Endothelial cell of umbilical vein (primary cell): ENCODE results near the gene YWHAE. TPM values are rescaled to one million over a fixed set of nuclear protein-coding genes. Genes with fewer than 3 reads are reported as not detected.

ENCODE experiments used
- BruUV-seq: library from RNA; stranded (reverse); fragments of 400-500 nt; replicated peaks from 2 replicates; lab custom pipeline; 2021; lab: Mats Ljungman, UMichigan
- CTCF ChIA-PET: fragments of 300-600, 350-600 bp; sonication (Branson Sonifier 250); formaldehyde crosslinking; loops from one replicate; lab custom pipeline; 2021; ENCODE audit warnings: antibody characterized with exemption, inconsistent platforms; lab: Charles Lee
- POLR2A ChIA-PET: fragments of 300-600, 350-600 bp; sonication (Branson Sonifier 250); formaldehyde crosslinking; loops from one replicate; lab custom pipeline; 2021; ENCODE audit warnings: antibody characterized with exemption, inconsistent platforms; lab: Charles Lee
- DNase-seq: peaks from one replicate; pipeline ENCODE4 v3.0.0-alpha.2; 2011; ENCODE audit warnings: low read depth, low spot score
- FAIRE-seq: peaks from 2 replicates; lab custom pipeline; 2011; peaks lifted over from hg19 to GRCh38; lab: Jason Lieb, UNC
- H2AFZ ChIP-seq: 2 replicates; pipeline ENCODE4 v1.6.0; 2012; ENCODE audit warnings: low read depth, low read length, control low read depth, inconsistent platforms
- H3K27ac ChIP-seq: 2 replicates; pipeline ENCODE4 v1.5.1; 2011; ENCODE audit warnings: low read depth, mild to moderate bottlenecking, control low read depth, low read length, moderate library complexity; ENCODE audit not compliant: insufficient read depth
- H3K27me3 ChIP-seq, 2 experiments: 2 replicates each; pipeline versions ENCODE4 v1.6.0 to v1.6.1; 2011; ENCODE audit warnings: low read length in 2 of 2, mixed read lengths in 1 of 2; ENCODE audit not compliant: control insufficient read depth in 2 of 2, insufficient read depth in 2 of 2
- H3K36me3 ChIP-seq, 2 experiments: 2 replicates in 1 of 2; 3 replicates in 1 of 2; pipeline ENCODE4 v1.5.1; 2011; ENCODE audit warnings: low read length in 2 of 2, mild to moderate bottlenecking in 1 of 2, moderate library complexity in 1 of 2; ENCODE audit not compliant: control insufficient read depth in 2 of 2, insufficient read depth in 2 of 2; ENCODE audit errors: extremely low read depth in 1 of 2
- H3K4me1 ChIP-seq: 3 replicates; pipeline ENCODE4 v1.5.1; 2011; ENCODE audit warnings: mild to moderate bottlenecking, low read length; ENCODE audit not compliant: control insufficient read depth, insufficient read depth; ENCODE audit errors: extremely low read depth
- H3K4me2 ChIP-seq: 2 replicates; pipeline ENCODE4 v1.6.1; 2011; ENCODE audit warnings: low read length, control low read depth, mixed read lengths; ENCODE audit not compliant: insufficient read depth
- H3K4me3 ChIP-seq, 3 experiments: fragments of 200-600 bp in 1 of 3; sonication (generic), shearing (Covaris generic) in 1 of 3; replicated peaks in 1 of 3; 2 replicates each; pipeline ENCODE4 v1.5.1; 2011 to 2016; ENCODE audit warnings: control low read depth in 3 of 3, low read length in 3 of 3, mild to moderate bottlenecking in 2 of 3, inconsistent platforms in 1 of 3, low read depth in 1 of 3, moderate library complexity in 1 of 3; ENCODE audit not compliant: insufficient read depth in 1 of 3
- H3K79me2 ChIP-seq: 2 replicates; pipeline ENCODE4 v1.6.0; 2012; ENCODE audit warnings: low read length, inconsistent platforms; ENCODE audit not compliant: control insufficient read depth, insufficient read depth
- H3K9ac ChIP-seq: replicated peaks from 2 replicates; pipeline ENCODE3; 2011; ENCODE audit warnings: low read length, control low read depth; ENCODE audit not compliant: insufficient read depth; ENCODE audit errors: extremely low read depth
- H3K9me1 ChIP-seq: replicated peaks from 3 replicates; pipeline ENCODE4 v1.6.0; 2011; ENCODE audit warnings: mild to moderate bottlenecking, low read length; ENCODE audit not compliant: control insufficient read depth, insufficient read depth; ENCODE audit errors: extremely low read depth
- H3K9me3 ChIP-seq: replicated peaks from 2 replicates; pipeline ENCODE4 v1.5.1; 2012; ENCODE audit warnings: low read length, inconsistent platforms; ENCODE audit not compliant: control insufficient read depth, insufficient read depth
- H4K20me1 ChIP-seq: replicated peaks from 2 replicates; pipeline ENCODE3; 2011; ENCODE audit warnings: mild to moderate bottlenecking, low read length; ENCODE audit not compliant: control insufficient read depth, insufficient read depth; ENCODE audit errors: extremely low read depth
- CTCF ChIP-seq, 2 donors: IDR thresholded peaks; 1 replicate in 1 of 2; 2 replicates in 1 of 2; pipeline ENCODE4 v1.5.1; 2011; ENCODE audit warnings: low read length in 2 of 2, mild to moderate bottlenecking in 2 of 2, moderate library complexity in 2 of 2, control low read depth in 1 of 2, inconsistent platforms in 1 of 2, low read depth in 1 of 2; ENCODE audit not compliant: insufficient read depth in 1 of 2; ENCODE audit errors: extremely low read depth in 1 of 2
- FOS ChIP-seq: IDR thresholded peaks from 2 replicates; pipeline ENCODE4 v1.6.1; 2011; ENCODE audit warnings: mild to moderate bottlenecking, low read length, moderate library complexity, borderline replicate concordance; ENCODE audit not compliant: insufficient read depth
- GATA2 ChIP-seq: IDR thresholded peaks from 2 replicates; pipeline ENCODE4 v1.7.0; 2011; ENCODE audit warnings: low read depth, mild to moderate bottlenecking, moderate library complexity, mixed read lengths, low read length; ENCODE audit not compliant: insufficient read length, insufficient read depth
- JUN ChIP-seq: IDR thresholded peaks from 2 replicates; pipeline ENCODE4 v1.6.1; 2011; ENCODE audit warnings: borderline replicate concordance, low read depth; ENCODE audit not compliant: insufficient read length, insufficient read depth
- MAX ChIP-seq: IDR thresholded peaks from 2 replicates; pipeline ENCODE4 v1.6.1; 2011; ENCODE audit not compliant: insufficient read depth, insufficient read length
- MYC ChIP-seq: IDR thresholded peaks from one replicate; pipeline ENCODE4 v1.6.1; 2011; ENCODE audit warnings: mild to moderate bottlenecking, low read depth, low read length
- POLR2A ChIP-seq: IDR thresholded peaks from 2 replicates; pipeline ENCODE4 v1.6.1; 2012; ENCODE audit warnings: low read depth, mild to moderate bottlenecking, control low read depth, low read length
- POLR2AphosphoS5 ChIP-seq: IDR thresholded peaks from 2 replicates; pipeline ENCODE4 v1.6.1; 2012; ENCODE audit warnings: low read depth, mild to moderate bottlenecking, control low read depth, low read length, moderate library complexity; ENCODE audit not compliant: insufficient read depth
- dilution Hi-C: fragments of 300-500 bp; cut with MboI; formaldehyde crosslinking; loops from one replicate; pipeline ENCODE4 v1.15.0; 2019; ENCODE audit warnings: low sequenced_read_pairs; ENCODE audit not compliant: extremely low pct_ligation_motif_present
- intact Hi-C: fragments of 100-400 bp; cut with micrococcal nuclease; formaldehyde crosslinking; loops from one replicate; pipeline ENCODE4 v1.10.0; 2022
- polyA plus RNA-seq, 4 experiments: library from polyadenylated mRNA; depleted of rRNA in 3 of 4; stranded (reverse) in 3 of 4; unstranded in 1 of 4; fragments of >200 nt; gene quantifications; 2 replicates each; pipeline versions ENCODE4 v1.2.1 to v1.2.3, GENCODE V29; 2011 to 2012; ENCODE audit warnings: missing spikeins in 1 of 4
- total RNA-seq: library from RNA; stranded (reverse); gene quantifications from 2 replicates; pipeline ENCODE4 v1.2.3, GENCODE V29; 2021

The YWHAE gene
- total and polyA plus RNA-seq, 2 donors (not counting 3 experiments of a cell fraction or from before 2014, with no cell fraction given): 396 to 819 TPM

- dilution Hi-C loops (no loop called here), intact Hi-C loops (no loop called here)
- H3K79me2 ChIP-seq: peaks cover 27% of the 10 kb centered on the region
- DNase-seq: no peak
- POLR2A ChIA-PET: no interaction called here
- no TSS peak for BruUV-seq
- H3K9ac ChIP-seq: no peak overlapping the region
- no peaks in the 10 kb centered on the region for H3K9me3 ChIP-seq
- no peak for FAIRE-seq
- peaks cover 0 to 1% of the 10 kb centered on the region in 2 experiments for H3K27me3 ChIP-seq
- CTCF ChIA-PET: interaction anchor here (1.3 to 1.5 kb wide), 2 partner anchors 15 to 37 kb away, joined by 4 to 7 read pairs; no protein-coding TSS in a partner anchor
- H3K27ac ChIP-seq: no peak overlapping the region
- H3K4me3 ChIP-seq: no peak overlapping the region
- no peak overlapping the region for H2AFZ ChIP-seq
- peaks cover 10% of the 10 kb centered on the region for H4K20me1 ChIP-seq
- peaks cover 16% of the 10 kb centered on the region for H3K4me1 ChIP-seq
- no peaks in the 10 kb centered on the region for H3K36me3 ChIP-seq
- TF ChIP-seq MAX (no peak), POLR2A (no peak), POLR2AphosphoS5 (no peak), JUN (no peak), GATA2 (no peak)
- H3K4me2 ChIP-seq: no peak overlapping the region
- no peaks in the 10 kb centered on the region for H3K9me1 ChIP-seq
These were observed 2.2 kb upstream of the YWHAE start for GRCh38 chr17:1402262-1402586.

- peak overlapping the region; percentile 86 for H3K27ac ChIP-seq
- peaks cover 17% of the 10 kb centered on the region for H3K4me1 ChIP-seq
- no peaks in the 10 kb centered on the region for H3K27me3 ChIP-seq
- dilution Hi-C loops (no loop called here), intact Hi-C loops (loop anchor here (2.0 kb wide), 1 partner anchor 34 kb away; no protein-coding TSS in a partner anchor)
- DNase-seq: peak; percentile 47
- peaks cover 59% of the 10 kb centered on the region for H3K79me2 ChIP-seq
- ChIA-PET CTCF (interaction anchor here (1.7 to 2.4 kb wide), 2 partner anchors 34 to 116 kb away, joined by 11 to 13 read pairs; partner anchors contain the start of gene INPP5K), POLR2A (interaction anchor here (1.1 kb wide), 1 partner anchor 33 kb away, joined by 5 read pairs; no protein-coding TSS in a partner anchor)
- FAIRE-seq: no peak
- no peaks in the 10 kb centered on the region for H3K9me3 ChIP-seq
- peak overlapping the region; percentile 93 for H3K9ac ChIP-seq
- TF ChIP-seq MAX: no peak
- no peak for TF ChIP-seq FOS
- no peak for TF ChIP-seq POLR2A
- no peak for TF ChIP-seq CTCF (IDR thresholded peaks at IDR 0.05; ENCODE audit: extremely low read depth in 1 of 2, insufficient read depth in 1 of 2, low read depth in 1 of 2, low read length in 2 of 2)
- no peak for TF ChIP-seq GATA2
- TF ChIP-seq JUN: no peak
- TF ChIP-seq POLR2AphosphoS5: no peak
- no peak for TF ChIP-seq MYC
- H3K36me3 ChIP-seq: no peaks in the 10 kb centered on the region
- peak overlapping the region; percentile 100 for H3K4me2 ChIP-seq
- peak overlapping the region; percentile 53 to 99 (median 77) for H3K4me3 ChIP-seq
- H3K9me1 ChIP-seq: no peaks in the 10 kb centered on the region
- H2AFZ ChIP-seq: no peak overlapping the region
- peaks cover 13% of the 10 kb centered on the region for H4K20me1 ChIP-seq
- BruUV-seq: no TSS peak
These were observed 917 bp downstream of the YWHAE start for GRCh38 chr17:1398931-1399678.
